ENCODE measurements around the gene RAD51AP1. TPM values are rescaled to one million over a fixed set of nuclear protein-coding genes. Genes with fewer than 3 reads are reported as not detected.

The RAD51AP1 gene
- total RNA-seq, 2 experiments from 2014 or later: 69.2 to 81.3 TPM

- no peaks in the 10 kb centered on the region for H4K20me1 ChIP-seq (ENCODE audit: insufficient read depth, low read length)
- CTCF ChIA-PET (ENCODE audit: unreplicated experiment): interaction anchor here (0.6 kb wide), 1 partner anchor 414 kb away, joined by 3 read pairs; no protein-coding TSS in a partner anchor
Observed at GRCh38 chr12:4584281-4584680, 45.6 kb downstream of the RAD51AP1 start.

GRCh38 chr12:4584896-4585295 lies 46.2 kb downstream of the RAD51AP1 start:
- no peak for DNase-seq (ENCODE audit: low spot score)
- no TSS peak for BruUV-seq (replicated peaks)
- peak overlapping the region; percentile 53 for H3K4me2 ChIP-seq (ENCODE audit: low read length)
- no peaks in the 10 kb centered on the region for H3K9me3 ChIP-seq (ENCODE audit: low read length)
- peak overlapping the region; percentile 54 for H3K27ac ChIP-seq (ENCODE audit: low read depth, low read length, poor library complexity, severe bottlenecking)
- H4K20me1 ChIP-seq (ENCODE audit: insufficient read depth, low read length): no peaks in the 10 kb centered on the region
- H3K4me1 ChIP-seq (ENCODE audit: insufficient read depth, low read length, poor library complexity, severe bottlenecking): peaks cover 35% of the 10 kb centered on the region
- no peaks in the 10 kb centered on the region for H3K9me2 ChIP-seq (ENCODE audit: insufficient read depth, low read length)
- no peaks in the 10 kb centered on the region for H3K79me2 ChIP-seq (ENCODE audit: insufficient read depth, low read depth, low read length)
- H3K36me3 ChIP-seq (ENCODE audit: insufficient read depth, low read length): no peaks in the 10 kb centered on the region
- intact Hi-C loops (cut with micrococcal nuclease; ENCODE audit: unreplicated experiment): loop anchor here (10.0 kb wide), 1 partner anchor 420 kb away; no protein-coding TSS in a partner anchor
- ChIA-PET POLR2A (interaction anchor here (0.7 kb wide), 1 partner anchor 235 kb away, joined by 8 read pairs; no protein-coding TSS in a partner anchor), CTCF (ENCODE audit: unreplicated experiment) (no interaction called here)
- no peak for TF ChIP-seq EZH2phosphoT487 (IDR thresholded peaks at IDR 0.05; ENCODE audit: borderline replicate concordance, low read depth, low read length)
- TF ChIP-seq CTCF (conservative IDR thresholded peaks at IDR 0.05; ENCODE audit: low read length): no peak
- peak overlapping the region; percentile 85; the same call in 1 of the 2 replicates for H2AFZ ChIP-seq (ENCODE audit: low read length)
- H3K4me3 ChIP-seq (ENCODE audit: low read depth, low read length, poor library complexity, severe bottlenecking): no peak overlapping the region

More at GRCh38 chr12:4584281-4584680, 45.6 kb downstream of the RAD51AP1 start:
- H3K27ac ChIP-seq (ENCODE audit: low read depth, low read length, poor library complexity, severe bottlenecking): peak overlapping the region; percentile 54
- POLR2A ChIA-PET: interaction anchor here (0.7 kb wide), 1 partner anchor 235 kb away, joined by 8 read pairs; no protein-coding TSS in a partner anchor
- H3K79me2 ChIP-seq (ENCODE audit: insufficient read depth, low read depth, low read length): no peaks in the 10 kb centered on the region
- intact Hi-C loops (cut with micrococcal nuclease; ENCODE audit: unreplicated experiment): loop anchor here (10.0 kb wide), 1 partner anchor 421 kb away; no protein-coding TSS in a partner anchor
- no peaks in the 10 kb centered on the region for H3K36me3 ChIP-seq (ENCODE audit: insufficient read depth, low read length)
- H3K9me3 ChIP-seq (ENCODE audit: low read length): no peaks in the 10 kb centered on the region
- H2AFZ ChIP-seq (ENCODE audit: low read length): peak overlapping the region; percentile 85; the same call in 1 of the 2 replicates
- H3K4me3 ChIP-seq (ENCODE audit: low read depth, low read length, poor library complexity, severe bottlenecking): peak overlapping the region; percentile 3
- H3K4me1 ChIP-seq (ENCODE audit: insufficient read depth, low read length, poor library complexity, severe bottlenecking): peaks cover 41% of the 10 kb centered on the region
- H3K4me2 ChIP-seq (ENCODE audit: low read length): peak overlapping the region; percentile 53
- TF ChIP-seq CTCF (conservative IDR thresholded peaks at IDR 0.05; ENCODE audit: low read length): no peak
- no peak for TF ChIP-seq EZH2phosphoT487 (IDR thresholded peaks at IDR 0.05; ENCODE audit: borderline replicate concordance, low read depth, low read length)
- no peaks in the 10 kb centered on the region for H3K9me2 ChIP-seq (ENCODE audit: insufficient read depth, low read length)
- peak; percentile 81 for DNase-seq (ENCODE audit: low spot score)
- no TSS peak for BruUV-seq (replicated peaks)

- Histone ChIP-seq H3K27ac (ENCODE audit: low read depth, low read length, poor library complexity, severe bottlenecking) (no peak overlapping the region), H3K9me2 (ENCODE audit: insufficient read depth, low read length) (no peaks in the 10 kb centered on the region), H2AFZ (ENCODE audit: low read length) (no peak overlapping the region), H3K9me3 (ENCODE audit: low read length) (no peaks in the 10 kb centered on the region), H4K20me1 (ENCODE audit: insufficient read depth, low read length) (no peaks in the 10 kb centered on the region), H3K36me3 (ENCODE audit: insufficient read depth, low read length) (no peaks in the 10 kb centered on the region), H3K79me2 (ENCODE audit: insufficient read depth, low read depth, low read length) (no peaks in the 10 kb centered on the region), H3K4me1 (ENCODE audit: insufficient read depth, low read length, poor library complexity, severe bottlenecking) (peaks cover 24% of the 10 kb centered on the region), H3K4me3 (ENCODE audit: low read depth, low read length, poor library complexity, severe bottlenecking) (no peak overlapping the region), H3K4me2 (ENCODE audit: low read length) (no peak overlapping the region)
- ChIA-PET CTCF (ENCODE audit: unreplicated experiment) (no interaction called here), POLR2A (no interaction called here)
- no peak for TF ChIP-seq CTCF (conservative IDR thresholded peaks at IDR 0.05; ENCODE audit: low read length)
- no TSS peak for BruUV-seq (replicated peaks)
- no peak for DNase-seq (ENCODE audit: low spot score)
- intact Hi-C loops (cut with micrococcal nuclease; ENCODE audit: unreplicated experiment): loop anchor here (10.0 kb wide), 1 partner anchor 418 kb away; no protein-coding TSS in a partner anchor
Observed at GRCh38 chr12:4586500-4586899, 47.8 kb downstream of the RAD51AP1 start.
